Activated T-cell treated with anti-CD3 and anti-CD28 coated beads, Interleukin-2, amount 50 U/mL, for 24 hours (primary cell): Measurements from ENCODE around the gene APOBEC3H.
"Not testable (repeated sequence)": the region's sequence is repeated elsewhere in the genome, so short reads cannot be mapped to it uniquely, and the experiment has no call there.

Experiments
- DNase-seq: peaks from one replicate; pipeline ENCODE4 v3.0.0-alpha.2; 2020
- H3K27ac Mint-ChIP-seq: 2 replicates; pipeline ENCODE4 v1.8.0; 2020; ENCODE audit warnings: mild to moderate bottlenecking, mixed read lengths
- H3K27me3 Mint-ChIP-seq: 2 replicates; pipeline ENCODE4 v1.8.0; 2020; ENCODE audit warnings: mixed read lengths
- H3K36me3 Mint-ChIP-seq: 2 replicates; pipeline ENCODE4 v1.8.0; 2020; ENCODE audit warnings: low read depth, mixed read lengths
- H3K4me1 Mint-ChIP-seq: 2 replicates; pipeline ENCODE4 v1.8.0; 2020; ENCODE audit warnings: low read depth, mixed read lengths
- H3K4me3 Mint-ChIP-seq: 2 replicates; pipeline ENCODE4 v1.8.0; 2020; ENCODE audit warnings: mild to moderate bottlenecking, moderate library complexity, mixed read lengths
- H3K9me3 Mint-ChIP-seq: 2 replicates; pipeline ENCODE4 v1.8.0; 2020; ENCODE audit warnings: mixed read lengths

Gene APOBEC3H

GRCh38 chr22:39097098-39098020, at the start of gene APOBEC3H:
Gene APOBEC3H (plus strand): TSS chr22:39097244. CDS start chr22:39100279, 3,035 bp downstream.
- peaks cover 79% of the 10 kb centered on the region for H3K4me1 Mint-ChIP-seq

GRCh38 chr22:39049486-39049885, 47.6 kb upstream of the APOBEC3H start:
- H3K9me3 Mint-ChIP-seq, H3K4me3 Mint-ChIP-seq, H3K27me3 Mint-ChIP-seq, DNase-seq: not testable (repeated sequence)
- Mint-ChIP-seq H3K36me3 (peaks cover 24% of the 10 kb centered on the region), H3K4me1 (peaks cover 10% of the 10 kb centered on the region), H3K27ac (peak overlapping the region; percentile 37)

More at GRCh38 chr22:39097098-39098020, at the start of gene APOBEC3H:
- H3K27me3 Mint-ChIP-seq = no peaks in the 10 kb centered on the region
- H3K4me3 Mint-ChIP-seq = peak within 1 kb of the TSS; percentile 64
- H3K9me3 Mint-ChIP-seq = no peaks in the 10 kb centered on the region
- peak within 1 kb of the TSS; percentile 89 for H3K27ac Mint-ChIP-seq
- no peaks in the 10 kb centered on the region for H3K36me3 Mint-ChIP-seq
- DNase-seq = peak; percentile 51

GRCh38 chr22:39051844-39052495, 45.1 kb upstream of the APOBEC3H start:
- not testable (repeated sequence) for H3K4me3 Mint-ChIP-seq, H3K27ac Mint-ChIP-seq, H3K36me3 Mint-ChIP-seq, H3K9me3 Mint-ChIP-seq, H3K27me3 Mint-ChIP-seq, DNase-seq, H3K4me1 Mint-ChIP-seq

GRCh38 chr22:39055658-39056057, 41.4 kb upstream of the APOBEC3H start:
- no peak overlapping the region for H3K27ac Mint-ChIP-seq

GRCh38 chr22:39061290-39061689, 35.8 kb upstream of the APOBEC3H start:
- not testable (repeated sequence) for H3K4me1 Mint-ChIP-seq, H3K36me3 Mint-ChIP-seq, DNase-seq, H3K27ac Mint-ChIP-seq, H3K9me3 Mint-ChIP-seq, H3K4me3 Mint-ChIP-seq, H3K27me3 Mint-ChIP-seq

More at GRCh38 chr22:39055658-39056057, 41.4 kb upstream of the APOBEC3H start:
- Mint-ChIP-seq H3K36me3 (no peaks in the 10 kb centered on the region), H3K9me3 (no peaks in the 10 kb centered on the region), H3K4me3 (no peak overlapping the region), H3K27me3 (no peaks in the 10 kb centered on the region), H3K4me1 (no peaks in the 10 kb centered on the region)
- no peak for DNase-seq

GRCh38 chr22:39061951-39062350, 35.1 kb upstream of the APOBEC3H start:
- H3K4me3 Mint-ChIP-seq, DNase-seq, H3K4me1 Mint-ChIP-seq, H3K9me3 Mint-ChIP-seq, H3K27ac Mint-ChIP-seq, H3K36me3 Mint-ChIP-seq, H3K27me3 Mint-ChIP-seq: not testable (repeated sequence)

GRCh38 chr22:39063904-39064303, 33.1 kb upstream of the APOBEC3H start:
- not testable (repeated sequence) for H3K4me3 Mint-ChIP-seq, H3K4me1 Mint-ChIP-seq, H3K9me3 Mint-ChIP-seq, H3K27ac Mint-ChIP-seq, DNase-seq, H3K27me3 Mint-ChIP-seq, H3K36me3 Mint-ChIP-seq

- not testable (repeated sequence) for H3K4me1 Mint-ChIP-seq, H3K4me3 Mint-ChIP-seq, H3K27ac Mint-ChIP-seq, H3K36me3 Mint-ChIP-seq, DNase-seq, H3K27me3 Mint-ChIP-seq, H3K9me3 Mint-ChIP-seq
Measured at GRCh38 chr22:39066442-39067276, 30.4 kb upstream of the APOBEC3H start.

- H3K9me3 Mint-ChIP-seq = no peaks in the 10 kb centered on the region
- DNase-seq = no peak
- H3K4me3 Mint-ChIP-seq = no peak overlapping the region
- no peaks in the 10 kb centered on the region for H3K27me3 Mint-ChIP-seq
- H3K4me1 Mint-ChIP-seq = peaks cover 9% of the 10 kb centered on the region
- H3K36me3 Mint-ChIP-seq = no peaks in the 10 kb centered on the region
- no peak overlapping the region for H3K27ac Mint-ChIP-seq
Measured at GRCh38 chr22:39068033-39068785, 28.8 kb upstream of the APOBEC3H start.

GRCh38 chr22:39070186-39070585, 26.9 kb upstream of the APOBEC3H start:
- H3K27me3 Mint-ChIP-seq = no peaks in the 10 kb centered on the region
- no peaks in the 10 kb centered on the region for H3K9me3 Mint-ChIP-seq
- no peak overlapping the region for H3K4me3 Mint-ChIP-seq
- DNase-seq = no peak
- H3K27ac Mint-ChIP-seq = no peak overlapping the region
- peaks cover 10% of the 10 kb centered on the region for H3K4me1 Mint-ChIP-seq
- no peaks in the 10 kb centered on the region for H3K36me3 Mint-ChIP-seq

GRCh38 chr22:39072581-39072981, 24.5 kb upstream of the APOBEC3H start:
- H3K4me3 Mint-ChIP-seq, H3K36me3 Mint-ChIP-seq, H3K27me3 Mint-ChIP-seq, H3K9me3 Mint-ChIP-seq, DNase-seq, H3K27ac Mint-ChIP-seq: not testable (repeated sequence)
- H3K4me1 Mint-ChIP-seq = peaks cover 16% of the 10 kb centered on the region

- Mint-ChIP-seq H3K9me3 (no peaks in the 10 kb centered on the region), H3K36me3 (peaks cover 17% of the 10 kb centered on the region), H3K27me3 (no peaks in the 10 kb centered on the region), H3K27ac (no peak overlapping the region), H3K4me3 (no peak overlapping the region), H3K4me1 (peaks cover 29% of the 10 kb centered on the region)
- no peak for DNase-seq
Measured at GRCh38 chr22:39073981-39074380, 23.1 kb upstream of the APOBEC3H start.

- Mint-ChIP-seq H3K36me3 (peaks cover 34% of the 10 kb centered on the region), H3K4me3 (peak overlapping the region; percentile 72), H3K4me1 (peaks cover 44% of the 10 kb centered on the region), H3K27ac (peak overlapping the region; percentile 89)
- not testable (repeated sequence) for H3K9me3 Mint-ChIP-seq, H3K27me3 Mint-ChIP-seq
- DNase-seq = peak; percentile 52
Measured at GRCh38 chr22:39076155-39077025, 20.7 kb upstream of the APOBEC3H start.
